ENCODE data around the gene ZC3H12A. TPM values are rescaled to one million over a fixed set of nuclear protein-coding genes. Genes with fewer than 3 reads are reported as not detected.

Gene ZC3H12A
- total and polyA plus RNA-seq, 2 of the 8 experiments (the other 6 are each of a cell fraction or from before 2014, with no cell fraction given): 7.4 to 10.0 TPM

DNA sequence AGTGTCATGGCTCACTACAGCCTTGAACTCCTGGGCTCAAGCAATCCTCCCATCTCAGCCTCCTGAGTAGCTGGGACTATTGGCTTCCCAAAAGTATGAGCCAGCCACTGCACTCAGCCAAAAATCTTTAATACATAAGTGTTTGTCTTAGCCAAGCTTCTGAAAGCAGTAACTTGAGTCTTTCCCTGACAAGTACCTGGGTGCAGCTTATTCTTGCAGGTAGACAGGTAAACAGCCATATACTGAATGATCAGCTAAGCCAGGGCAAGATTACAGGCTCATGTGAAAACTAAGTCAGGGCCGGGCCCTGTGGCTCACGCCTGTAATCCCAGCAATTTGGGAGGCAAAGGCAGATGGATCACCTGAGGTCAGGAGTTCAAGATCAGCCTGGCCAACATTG is 32.4 kb downstream of the ZC3H12A start (continued):
- TF ChIP-seq, protein P1, sequence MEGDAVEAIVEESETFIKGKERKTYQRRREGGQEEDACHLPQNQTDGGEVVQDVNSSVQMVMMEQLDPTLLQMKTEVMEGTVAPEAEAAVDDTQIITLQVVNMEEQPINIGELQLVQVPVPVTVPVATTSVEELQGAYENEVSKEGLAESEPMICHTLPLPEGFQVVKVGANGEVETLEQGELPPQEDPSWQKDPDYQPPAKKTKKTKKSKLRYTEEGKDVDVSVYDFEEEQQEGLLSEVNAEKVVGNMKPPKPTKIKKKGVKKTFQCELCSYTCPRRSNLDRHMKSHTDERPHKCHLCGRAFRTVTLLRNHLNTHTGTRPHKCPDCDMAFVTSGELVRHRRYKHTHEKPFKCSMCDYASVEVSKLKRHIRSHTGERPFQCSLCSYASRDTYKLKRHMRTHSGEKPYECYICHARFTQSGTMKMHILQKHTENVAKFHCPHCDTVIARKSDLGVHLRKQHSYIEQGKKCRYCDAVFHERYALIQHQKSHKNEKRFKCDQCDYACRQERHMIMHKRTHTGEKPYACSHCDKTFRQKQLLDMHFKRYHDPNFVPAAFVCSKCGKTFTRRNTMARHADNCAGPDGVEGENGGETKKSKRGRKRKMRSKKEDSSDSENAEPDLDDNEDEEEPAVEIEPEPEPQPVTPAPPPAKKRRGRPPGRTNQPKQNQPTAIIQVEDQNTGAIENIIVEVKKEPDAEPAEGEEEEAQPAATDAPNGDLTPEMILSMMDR (IDR thresholded peaks at IDR 0.05; ENCODE audit: control extremely low read depth in 1 of 3, insufficient read depth in 1 of 3, low read depth in 1 of 3, low read length in 3 of 3): no peak
- TF ChIP-seq CBX5 (IDR thresholded peaks at IDR 0.05; ENCODE audit: low read depth, low read length) (no peak), KDM5A (IDR thresholded peaks at IDR 0.05; ENCODE audit: low read length) (no peak), SIX5 (IDR thresholded peaks at IDR 0.05; ENCODE audit: low read depth, low read length) (no peak)

Data from H1 (cell line).